Measurements from ENCODE around the gene PTPRG. TPM values are rescaled to one million over a fixed set of nuclear protein-coding genes. Genes with fewer than 3 reads are reported as not detected.

PTPRG gene
- total RNA-seq, 2 experiments from 2014 or later, result 0.03 to 0.05 TPM

GRCh38 chr3:61965770-61966131, 404.4 kb downstream of the PTPRG start:
- no peak for TF ChIP-seq CTCF (IDR thresholded peaks at IDR 0.05)
- Mint-ChIP-seq H3K27me3 (peaks cover 4% of the 10 kb centered on the region), H3K9me3 (no peaks in the 10 kb centered on the region), H3K4me1 (ENCODE audit: low read depth) (no peaks in the 10 kb centered on the region), H3K27ac (no peak overlapping the region), H3K4me3 (no peak overlapping the region), H3K36me3 (ENCODE audit: low read depth) (no peaks in the 10 kb centered on the region)
- ATAC-seq (ENCODE audit: poor library complexity) (no peak), DNase-seq (no peak)
- H3K9me3 ChIP-seq (ENCODE audit: control insufficient read depth in 1 of 2, insufficient read depth in 1 of 2, low read length in 2 of 2), result no peaks in the 10 kb centered on the region
- ChIA-PET CTCF (no interaction called here), POLR2A (no interaction called here)
- H3K36me3 ChIP-seq (ENCODE audit: insufficient read depth, low read length), result no peaks in the 10 kb centered on the region
- H3K27me3 ChIP-seq (ENCODE audit: control insufficient read depth in 1 of 2, insufficient read depth in 2 of 2, low read length in 2 of 2), result no peaks in the 10 kb centered on the region
- H3K4me1 ChIP-seq (ENCODE audit: insufficient read depth, low read length), result no peaks in the 10 kb centered on the region
- H3K4me3 ChIP-seq (ENCODE audit: low read length), result no peak overlapping the region
- no peak overlapping the region for H3K27ac ChIP-seq (ENCODE audit: low read depth in 1 of 2, low read length in 2 of 2)
- intact Hi-C loops (cut with DNase I, micrococcal nuclease), result no loop called here

DNA sequence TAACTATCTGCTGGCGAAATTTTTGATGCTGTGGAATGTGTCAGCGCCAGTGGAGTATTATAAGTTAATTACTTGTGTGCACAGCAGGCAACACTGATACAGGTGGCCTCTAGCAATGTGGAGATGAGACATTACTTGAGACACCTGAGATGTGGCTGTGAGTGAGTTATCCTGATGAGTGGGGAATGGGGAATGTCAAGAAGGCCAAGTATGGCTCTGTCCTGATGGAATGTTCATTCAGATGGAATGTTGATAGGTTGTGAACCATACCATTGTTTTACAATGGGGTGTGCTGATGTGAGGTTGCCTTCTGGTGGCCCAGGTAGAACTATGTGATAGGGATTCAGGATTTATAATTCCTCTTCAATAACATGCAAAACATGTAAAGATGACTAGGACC, 404.8 kb downstream of the PTPRG start:
- CTCF ChIA-PET, result no interaction called here
- H3K36me3 Mint-ChIP-seq (ENCODE audit: low read depth), result no peaks in the 10 kb centered on the region
- no peaks in the 10 kb centered on the region for H3K4me1 Mint-ChIP-seq (ENCODE audit: low read depth)

DNA sequence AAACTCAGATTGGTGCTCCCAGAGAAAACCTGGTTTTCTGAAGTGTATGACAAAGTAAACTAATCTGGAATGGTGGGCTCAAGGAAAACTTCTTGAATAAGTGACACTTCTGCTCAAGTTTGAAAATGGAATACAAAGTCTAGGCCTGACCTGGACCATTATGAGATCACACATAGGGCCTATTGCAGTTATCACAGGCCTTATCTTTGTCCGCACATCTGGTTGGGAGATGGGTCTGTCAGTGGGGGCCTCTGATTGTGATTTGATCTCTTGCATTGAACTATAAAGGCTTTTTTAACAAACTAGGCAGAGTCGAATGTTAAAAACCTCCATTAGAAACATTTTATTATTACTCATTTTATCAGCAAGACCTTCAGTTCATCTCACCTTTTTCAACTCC, 405.6 kb downstream of the PTPRG start:
- DNase-seq (no peak), ATAC-seq (ENCODE audit: poor library complexity) (no peak)
- CTCF ChIA-PET, result no interaction called here
- TF ChIP-seq CTCF (IDR thresholded peaks at IDR 0.05), result no peak
- POLR2A ChIA-PET, result no interaction called here
- no peaks in the 10 kb centered on the region for H3K4me1 ChIP-seq (ENCODE audit: insufficient read depth, low read length)
- H3K27me3 Mint-ChIP-seq, result no peaks in the 10 kb centered on the region
- H3K9me3 Mint-ChIP-seq, result no peaks in the 10 kb centered on the region
- H3K27ac ChIP-seq (ENCODE audit: low read depth in 1 of 2, low read length in 2 of 2), result no peak overlapping the region
- H3K27me3 ChIP-seq (ENCODE audit: control insufficient read depth in 1 of 2, insufficient read depth in 2 of 2, low read length in 2 of 2), result no peaks in the 10 kb centered on the region
- no peaks in the 10 kb centered on the region for H3K36me3 ChIP-seq (ENCODE audit: insufficient read depth, low read length)
- intact Hi-C loops (cut with DNase I, micrococcal nuclease), result no loop called here
- H3K4me3 ChIP-seq (ENCODE audit: low read length), result no peak overlapping the region
- no peaks in the 10 kb centered on the region for H3K36me3 Mint-ChIP-seq (ENCODE audit: low read depth)
- H3K4me3 Mint-ChIP-seq, result no peak overlapping the region
- no peaks in the 10 kb centered on the region for H3K4me1 Mint-ChIP-seq (ENCODE audit: low read depth)
- no peaks in the 10 kb centered on the region for H3K9me3 ChIP-seq (ENCODE audit: control insufficient read depth in 1 of 2, insufficient read depth in 1 of 2, low read length in 2 of 2)
- no peak overlapping the region for H3K27ac Mint-ChIP-seq

More for the DNA sequence above, 404.8 kb downstream of the PTPRG start:
- TF ChIP-seq CTCF (IDR thresholded peaks at IDR 0.05), result no peak
- Mint-ChIP-seq H3K9me3 (no peaks in the 10 kb centered on the region), H3K4me3 (no peak overlapping the region), H3K27me3 (no peaks in the 10 kb centered on the region), H3K27ac (no peak overlapping the region)
- H3K4me3 ChIP-seq (ENCODE audit: low read length), result no peak overlapping the region
- ATAC-seq (ENCODE audit: poor library complexity), result no peak
- H3K27me3 ChIP-seq (ENCODE audit: control insufficient read depth in 1 of 2, insufficient read depth in 2 of 2, low read length in 2 of 2), result no peaks in the 10 kb centered on the region
- H3K27ac ChIP-seq (ENCODE audit: low read depth in 1 of 2, low read length in 2 of 2), result no peak overlapping the region
- H3K36me3 ChIP-seq (ENCODE audit: insufficient read depth, low read length), result no peaks in the 10 kb centered on the region
- no peaks in the 10 kb centered on the region for H3K9me3 ChIP-seq (ENCODE audit: control insufficient read depth in 1 of 2, insufficient read depth in 1 of 2, low read length in 2 of 2)
- DNase-seq, result no peak
- intact Hi-C loops (cut with DNase I, micrococcal nuclease), result no loop called here
- POLR2A ChIA-PET, result no interaction called here
- H3K4me1 ChIP-seq (ENCODE audit: insufficient read depth, low read length), result no peaks in the 10 kb centered on the region

All from CD4-positive, alpha-beta T cell (primary cell).